Cortex of kidney (tissue), 1 donor: ENCODE results near the gene DENND2A.

Source experiments
- DNase-seq: peaks from one replicate; lab custom pipeline; 2025; lab: John Stamatoyannopoulos, UW

Gene DENND2A

DNA sequence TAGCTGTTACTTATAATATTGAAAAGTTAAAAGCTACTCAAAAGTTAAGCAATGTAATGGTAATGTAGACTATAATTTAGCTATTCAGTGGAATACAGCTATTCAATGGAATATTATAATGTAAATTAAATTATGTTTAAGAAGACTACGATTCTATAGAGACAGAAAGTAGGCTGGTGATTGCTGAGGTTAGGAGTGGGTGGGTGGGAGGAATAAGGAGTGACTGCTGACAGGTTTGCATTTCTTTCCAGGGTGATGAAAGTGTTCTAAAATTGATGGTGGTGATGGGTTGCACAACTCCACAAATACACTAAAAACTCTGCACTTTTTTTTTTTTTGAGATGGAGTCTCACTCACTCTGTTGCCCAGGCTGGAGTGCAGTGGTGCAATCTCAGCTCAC lies 21.4 kb downstream of the DENND2A start:
- DNase-seq: no peak

DNA sequence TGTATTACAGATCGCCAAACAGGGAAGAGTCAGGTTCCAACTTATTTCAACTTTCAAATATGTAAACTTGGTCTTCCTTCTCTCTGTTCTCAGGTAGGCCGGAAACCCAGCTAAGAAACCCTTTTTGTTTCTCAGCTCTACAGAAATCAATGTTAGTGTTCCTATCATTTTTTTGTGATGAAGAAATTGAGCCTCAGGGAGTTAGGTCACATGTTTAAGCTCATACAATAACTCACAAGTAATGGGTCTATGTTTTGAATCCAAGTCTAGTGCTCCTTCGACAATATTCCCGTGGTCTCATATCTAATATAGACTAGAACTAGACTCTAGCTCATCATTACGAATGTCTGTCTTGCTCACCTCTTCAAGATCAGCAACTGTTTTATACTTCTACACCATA lies 22.3 kb downstream of the DENND2A start:
- no peak for DNase-seq

DNA sequence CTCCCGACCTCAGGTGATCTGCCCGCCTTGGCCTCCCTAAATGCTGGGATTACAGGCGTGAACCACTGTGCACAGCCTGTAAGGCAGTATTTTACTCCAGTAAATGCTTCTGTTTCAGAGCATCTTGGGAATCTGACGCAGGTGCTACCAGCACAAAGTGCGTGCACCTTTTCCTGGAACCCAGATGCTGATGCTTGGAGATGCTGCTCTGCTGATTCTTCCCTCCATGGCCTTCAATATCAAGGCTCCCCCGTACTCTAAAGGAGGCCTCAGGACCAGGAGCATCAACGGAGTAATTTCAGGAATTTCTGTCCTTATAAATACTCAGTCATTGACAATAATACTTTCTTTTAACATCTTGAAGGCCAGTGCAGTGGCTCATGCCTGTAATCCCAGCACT lies 23.5 kb downstream of the DENND2A start:
- DNase-seq: no peak

DNA sequence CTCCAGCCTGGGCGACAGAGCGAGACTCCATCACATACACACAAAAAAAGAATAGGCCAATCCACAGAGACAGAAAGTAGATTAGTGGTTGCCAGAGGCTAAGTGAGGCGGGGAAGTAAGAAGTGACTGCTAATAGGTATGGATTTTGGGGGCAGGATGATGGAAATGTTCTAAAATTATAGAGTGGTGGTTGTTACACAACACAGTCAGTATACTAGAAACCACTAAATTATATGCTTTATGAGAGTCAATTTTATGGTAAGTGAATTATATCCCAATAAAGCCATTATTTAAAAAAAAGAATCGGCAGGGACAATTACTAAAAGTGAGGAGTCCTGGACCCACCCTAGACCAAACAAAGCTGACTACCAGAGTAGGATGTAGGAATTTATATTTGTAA lies 24.3 kb downstream of the DENND2A start:
- no peak for DNase-seq

DNA sequence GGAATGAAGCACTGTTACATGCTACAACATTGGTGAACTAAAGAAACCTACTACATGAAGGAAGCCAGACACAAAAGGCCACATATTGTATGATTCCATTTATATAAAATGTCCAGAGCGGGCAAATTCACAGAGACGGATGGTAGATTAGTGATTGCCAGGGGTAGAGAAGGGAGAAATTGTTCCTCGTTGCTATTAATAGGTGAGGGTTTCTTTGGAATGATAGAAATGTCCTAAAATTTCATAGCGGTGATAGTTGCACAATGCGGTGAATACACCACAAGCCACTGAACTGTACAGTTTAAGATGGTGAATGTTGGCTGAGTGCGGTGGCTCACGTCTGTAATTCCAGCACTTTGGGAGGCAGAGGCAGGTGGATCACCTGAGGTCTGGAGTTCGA lies 29.0 kb downstream of the DENND2A start:
- DNase-seq: no peak

DNA sequence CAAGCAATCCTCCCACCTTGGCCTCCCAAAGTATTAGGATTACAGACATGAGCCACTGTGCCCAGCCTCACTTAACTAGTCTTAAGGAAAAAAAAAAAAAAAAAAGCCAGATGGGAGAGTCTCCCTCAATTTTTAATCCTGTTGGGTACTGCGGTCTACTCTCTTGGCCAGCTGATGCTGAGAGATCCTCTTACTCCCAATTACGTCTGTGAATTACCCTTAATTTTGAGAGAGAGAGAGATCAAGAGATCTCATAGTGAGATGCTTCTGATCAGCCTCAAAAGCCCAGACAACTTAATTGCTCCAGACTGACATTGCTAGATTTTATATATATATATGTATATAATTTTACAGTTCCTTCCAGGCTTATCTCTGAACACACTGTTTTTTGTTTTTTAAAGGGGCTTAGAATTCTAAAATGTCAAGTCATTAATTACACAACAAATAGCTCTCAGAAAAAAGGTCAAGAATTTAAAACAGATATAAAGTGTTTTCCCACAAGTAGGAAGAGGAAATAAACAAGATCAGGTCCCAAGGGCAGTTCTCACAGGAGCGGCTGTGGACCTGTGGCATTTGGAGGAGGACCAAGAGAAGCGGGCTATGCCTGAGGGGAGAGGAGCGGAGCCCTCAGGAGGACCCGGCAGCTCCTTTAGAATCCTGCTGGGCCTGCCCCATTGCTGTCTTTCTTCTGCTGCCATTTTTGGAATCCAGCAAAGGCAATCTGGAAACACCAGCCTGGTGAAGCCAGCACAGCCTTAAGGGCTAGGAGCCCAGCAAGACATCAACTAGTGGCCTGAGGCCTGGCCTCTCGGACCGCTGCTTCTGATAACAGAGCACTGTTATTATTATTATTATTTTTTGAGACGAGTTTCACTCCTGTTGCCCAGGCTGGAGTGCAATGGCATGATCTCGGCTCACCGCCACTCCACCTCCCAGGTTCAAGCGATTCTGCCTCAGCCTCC lies 30.1 kb downstream of the DENND2A start:
- no peak for DNase-seq

DNA sequence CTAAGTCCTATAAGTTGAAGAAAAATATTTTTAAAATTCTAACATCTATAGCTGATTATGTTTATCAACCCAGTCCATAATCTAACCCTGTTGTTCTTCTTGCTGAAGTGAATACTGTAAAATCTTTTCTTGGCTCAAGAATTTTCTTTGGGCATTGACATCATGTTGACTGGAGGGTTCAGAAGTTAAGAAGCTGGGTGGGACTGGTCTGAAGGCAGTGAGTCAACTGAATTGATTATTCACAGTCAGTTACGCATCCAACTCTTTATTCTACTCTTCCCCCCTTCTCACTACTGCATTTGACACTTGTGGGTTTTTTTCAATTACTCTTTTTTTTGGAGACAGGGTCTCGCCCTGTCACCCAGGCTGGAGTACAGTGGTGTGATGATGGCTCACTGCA lies 31.0 kb downstream of the DENND2A start:
- DNase-seq: no peak

DNA sequence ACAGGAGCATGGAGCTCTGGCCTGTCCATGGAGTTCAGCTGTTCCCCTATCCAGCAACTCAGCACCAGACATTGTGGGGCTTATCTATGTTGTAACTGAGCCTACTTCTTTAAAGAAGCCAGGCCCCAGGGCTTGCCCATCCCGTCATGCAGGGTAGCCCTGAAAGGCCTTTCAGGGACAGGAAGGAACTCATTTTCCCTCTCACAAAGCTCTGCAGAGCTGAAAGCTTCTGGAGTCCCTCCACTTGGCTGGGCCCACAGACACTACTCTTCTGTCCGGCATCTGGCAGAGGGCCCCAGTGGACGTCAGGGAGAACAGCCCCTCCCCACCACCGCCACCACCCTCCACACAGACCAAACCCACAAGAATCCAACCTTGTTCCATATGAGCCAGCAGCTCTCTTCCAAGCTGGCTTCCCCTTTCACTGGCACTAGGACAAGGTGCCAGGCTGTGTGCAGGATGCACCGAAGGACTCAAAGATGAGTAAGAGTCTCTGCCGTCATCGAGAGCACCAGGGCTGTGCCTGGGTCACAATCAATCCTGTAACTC lies 33.1 kb downstream of the DENND2A start:
- no peak for DNase-seq

DNA sequence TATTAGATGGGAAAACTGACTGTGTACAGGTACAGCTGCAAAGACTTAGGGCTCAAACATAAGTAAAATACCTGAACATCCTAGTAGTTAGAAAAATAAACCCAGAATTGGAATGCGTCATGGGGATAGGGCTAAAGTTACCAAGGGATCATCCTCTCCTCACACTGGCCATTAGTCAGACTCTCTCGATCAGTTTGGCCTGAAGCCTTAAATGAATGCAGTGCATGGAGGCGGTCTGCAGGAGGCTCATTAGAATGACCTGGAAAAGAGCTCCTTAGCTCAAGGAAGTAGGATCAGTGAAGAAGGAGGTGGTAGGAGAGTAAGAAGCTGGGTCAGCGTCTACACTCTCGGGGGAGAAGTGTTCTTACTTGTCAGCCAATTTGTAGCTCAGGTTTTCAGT lies 35.3 kb downstream of the DENND2A start:
- DNase-seq: no peak

DNA sequence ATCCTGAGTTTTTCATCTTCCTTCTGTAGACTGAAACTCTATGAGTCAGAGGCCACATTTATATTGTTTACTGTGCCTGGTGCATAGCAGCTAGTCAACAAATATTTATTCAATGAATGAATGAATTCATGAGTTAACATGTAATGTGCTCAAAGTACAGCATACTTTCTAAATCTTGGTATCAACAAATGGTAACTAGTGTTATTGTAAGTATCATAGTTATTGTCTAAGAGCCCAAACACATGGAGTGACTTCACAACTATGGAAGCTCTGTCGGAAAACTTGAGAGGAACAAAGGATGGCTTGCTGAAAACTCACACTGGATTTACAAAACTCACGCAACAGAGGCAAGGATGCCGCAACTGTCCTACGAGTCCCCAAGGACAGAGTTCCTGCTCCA lies 35.9 kb downstream of the DENND2A start:
- DNase-seq: no peak

DNA sequence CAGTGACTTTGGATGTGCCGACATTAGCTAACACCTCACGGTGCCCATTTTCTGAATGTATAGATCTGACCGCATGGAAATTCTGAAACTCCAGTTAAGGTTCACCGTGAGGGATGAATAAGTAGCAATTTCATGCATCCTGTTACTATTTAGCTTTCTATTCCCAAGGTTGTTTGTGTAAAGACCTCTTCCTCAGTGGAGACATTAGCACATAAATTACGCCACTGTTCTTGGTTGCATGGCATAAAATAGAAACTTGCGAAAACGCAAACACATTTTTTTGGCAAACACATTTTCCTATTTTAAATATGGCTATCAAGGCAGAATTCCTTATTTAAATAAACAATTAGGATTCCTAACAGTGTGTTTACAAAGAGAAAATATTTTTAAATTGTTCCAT lies 36.5 kb downstream of the DENND2A start:
- no peak for DNase-seq

DNA sequence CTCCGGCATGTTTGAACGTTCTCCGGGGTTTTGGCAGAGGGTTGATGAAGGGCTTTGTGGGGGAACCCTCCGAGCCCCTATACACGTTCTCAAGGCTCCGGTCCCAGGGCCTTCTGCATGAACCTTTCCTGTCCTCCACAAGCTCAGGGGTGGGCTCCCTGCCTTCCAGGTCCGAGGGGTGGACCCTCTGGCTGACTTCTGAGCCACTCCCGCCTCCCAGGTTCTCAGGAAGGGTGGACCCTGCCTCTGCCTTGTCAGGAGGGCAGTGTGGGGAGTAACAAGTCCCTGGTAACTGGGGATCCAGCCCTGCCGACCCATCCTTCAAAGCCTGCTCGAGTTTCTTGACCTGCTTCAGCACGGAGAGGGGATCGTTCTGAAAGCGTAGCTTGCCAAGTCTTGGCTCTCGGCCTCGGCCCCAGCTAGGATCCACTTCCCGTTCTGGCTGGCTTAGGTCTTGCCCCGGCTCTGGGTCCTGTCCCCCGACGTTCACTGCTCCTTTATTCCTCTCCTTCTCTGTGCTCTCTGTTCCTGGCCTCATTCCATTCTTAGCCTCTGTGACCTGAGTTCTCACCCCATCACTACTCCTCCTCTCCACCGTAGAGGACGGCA lies 38.9 kb downstream of the DENND2A start:
- DNase-seq: no peak

DNA sequence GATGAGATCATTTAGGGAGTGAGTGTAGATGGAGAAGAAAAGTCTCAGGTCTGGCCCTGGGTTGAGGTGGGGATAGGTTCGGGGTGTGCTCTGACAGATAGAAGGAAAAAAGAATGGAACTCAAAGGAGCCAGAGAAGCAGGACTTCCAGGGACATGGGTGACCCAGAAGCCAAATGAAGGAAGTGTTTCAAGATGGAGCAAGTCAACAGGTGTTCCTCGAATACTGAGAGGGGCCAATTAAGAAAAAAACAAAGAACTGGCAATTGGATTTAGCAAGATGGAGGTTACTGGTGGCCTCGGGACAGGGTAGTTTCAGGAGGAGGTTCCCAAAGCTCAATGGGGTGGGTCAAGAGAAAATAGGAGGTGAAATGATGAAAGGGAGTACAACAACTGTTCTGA lies 40.3 kb downstream of the DENND2A start:
- DNase-seq: no peak

DNA sequence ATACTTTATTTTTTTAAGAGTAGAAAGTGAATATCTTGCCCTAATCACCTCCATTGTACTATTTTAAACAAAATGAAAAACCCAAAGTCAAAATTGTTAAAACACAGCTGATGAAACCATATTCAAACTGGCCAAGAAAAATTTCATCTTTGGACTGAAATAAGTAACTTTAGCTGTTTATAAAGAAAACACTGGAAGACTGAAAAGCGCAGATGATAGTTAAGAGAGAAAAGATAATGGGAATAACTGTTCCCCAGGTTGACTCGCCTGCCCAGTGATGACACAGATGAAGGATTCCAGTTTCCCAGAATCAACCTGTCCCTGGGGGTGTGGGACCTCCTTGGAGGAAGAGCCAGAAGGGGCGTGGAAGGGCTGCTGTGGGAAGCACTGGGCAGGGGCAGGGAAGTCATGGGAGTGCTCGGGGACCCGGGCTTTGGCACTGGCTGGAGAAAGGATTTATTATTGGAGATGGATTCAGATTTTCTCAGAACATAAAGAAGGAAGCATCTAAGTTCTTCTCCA lies 43.1 kb downstream of the DENND2A start:
- no peak for DNase-seq

DNA sequence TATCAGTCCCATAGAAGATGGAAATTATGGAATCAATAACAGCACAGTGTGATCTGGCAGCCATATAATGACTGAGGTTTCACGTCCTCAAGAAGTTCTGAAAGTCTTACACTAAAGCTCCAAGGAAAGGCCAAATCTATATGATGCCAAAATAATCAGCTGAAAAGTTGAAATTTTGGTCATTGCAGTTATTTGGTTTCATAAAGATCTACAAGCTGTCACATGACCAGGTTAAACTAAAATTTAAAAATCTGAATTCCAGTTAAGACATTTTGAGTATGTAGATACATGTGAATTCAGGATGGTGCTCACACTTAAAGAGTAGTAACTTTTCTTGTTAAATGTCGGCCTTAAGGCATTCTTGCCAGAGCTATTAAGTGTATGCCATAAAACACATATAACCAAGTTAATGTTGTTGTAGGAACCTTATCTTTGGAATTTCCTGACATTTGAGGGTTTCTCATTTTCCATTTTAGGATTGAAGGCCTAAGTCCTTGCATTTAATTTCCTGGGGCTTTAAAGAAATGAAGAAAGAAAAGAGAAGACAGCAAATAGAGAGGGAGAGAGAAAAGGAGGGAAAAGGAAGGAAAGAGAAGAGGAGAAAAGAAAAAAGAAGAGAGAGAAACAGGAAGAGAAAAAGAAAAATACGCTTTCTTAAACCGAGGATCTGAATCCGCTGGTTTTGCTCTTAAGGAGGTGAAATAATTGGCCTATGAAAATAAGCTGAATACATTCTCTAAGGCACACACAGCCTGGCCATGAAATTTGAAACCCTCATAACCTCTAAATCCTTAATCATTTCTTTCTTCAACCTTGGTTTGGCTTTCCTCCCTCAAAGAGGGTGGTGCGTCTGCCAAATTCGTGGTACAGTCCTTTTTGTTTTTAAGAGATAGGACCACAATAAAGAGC lies 43.8 kb downstream of the DENND2A start:
- DNase-seq: no peak

DNA sequence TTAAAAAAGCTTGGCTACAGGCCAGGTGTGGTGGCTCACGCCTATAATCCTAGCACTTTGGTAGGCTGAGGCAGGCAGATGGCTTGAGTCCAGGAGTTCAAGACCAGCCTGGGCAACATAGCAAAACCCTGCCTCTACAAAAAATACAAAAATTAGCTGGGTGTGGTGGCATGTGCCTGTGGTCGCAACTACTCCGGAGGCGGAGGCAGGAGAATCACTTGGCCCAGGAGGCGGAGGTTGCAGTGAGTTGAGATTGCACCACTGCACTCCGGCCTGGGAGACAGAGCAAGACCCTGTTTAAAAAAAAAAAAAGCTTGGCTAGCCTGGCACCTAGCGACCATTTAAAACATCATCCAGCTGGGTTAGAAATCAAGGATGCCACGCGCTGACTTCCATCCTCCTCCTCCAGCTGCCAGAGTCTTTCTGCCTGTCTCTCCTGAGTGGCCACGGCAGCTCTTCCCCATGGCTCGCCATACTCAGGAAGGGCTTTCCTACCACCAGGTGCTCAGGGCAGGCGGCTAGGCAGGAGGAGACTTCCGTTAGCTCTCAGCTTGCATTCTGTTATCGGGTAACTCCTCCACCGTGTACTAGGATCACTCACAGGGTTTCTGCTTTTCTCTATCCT lies 45.0 kb downstream of the DENND2A start:
- DNase-seq: no peak

DNA sequence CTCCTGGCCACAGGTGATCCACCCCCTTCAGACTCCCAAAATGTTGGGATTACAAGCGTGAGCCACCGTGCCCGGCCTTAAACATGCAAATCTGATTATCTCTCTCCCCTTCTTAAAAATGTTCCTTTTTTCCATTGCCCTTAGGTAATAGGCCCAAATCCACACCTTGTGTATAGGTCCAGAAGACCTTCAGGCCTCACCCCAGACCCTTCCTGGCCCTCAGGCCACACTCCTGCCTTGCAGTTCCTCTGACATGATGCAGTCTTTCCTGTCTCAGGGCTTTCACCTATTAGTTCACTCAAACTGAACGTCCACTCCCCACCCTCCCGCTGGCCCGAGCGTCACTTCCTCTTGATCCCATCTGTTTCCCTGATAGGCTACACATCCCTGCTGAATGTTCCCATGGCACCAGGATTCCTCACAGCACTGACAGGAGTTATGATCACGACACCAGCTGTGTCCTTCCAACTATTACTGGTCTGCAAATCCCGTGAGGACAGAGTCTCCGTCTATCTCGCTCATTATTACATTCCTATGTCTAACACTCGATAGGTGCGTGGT lies 46.4 kb downstream of the DENND2A start:
- DNase-seq: no peak

DNA sequence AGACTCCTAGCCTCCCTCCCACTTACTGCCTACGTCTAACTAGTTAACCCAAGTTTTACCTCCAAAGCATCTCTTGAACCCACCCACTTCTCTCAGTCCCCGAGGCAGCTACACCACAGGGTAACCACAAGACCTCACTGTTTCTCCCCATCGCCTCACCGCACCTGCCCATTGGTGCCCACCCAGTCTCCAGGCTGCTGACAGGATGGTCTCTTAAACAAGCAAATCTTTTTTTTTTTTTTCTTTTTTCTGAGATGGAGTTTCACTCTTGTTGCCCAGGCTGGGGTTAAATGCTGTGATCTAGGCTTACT lies 47.0 kb downstream of the DENND2A start:
- no peak for DNase-seq

DNA sequence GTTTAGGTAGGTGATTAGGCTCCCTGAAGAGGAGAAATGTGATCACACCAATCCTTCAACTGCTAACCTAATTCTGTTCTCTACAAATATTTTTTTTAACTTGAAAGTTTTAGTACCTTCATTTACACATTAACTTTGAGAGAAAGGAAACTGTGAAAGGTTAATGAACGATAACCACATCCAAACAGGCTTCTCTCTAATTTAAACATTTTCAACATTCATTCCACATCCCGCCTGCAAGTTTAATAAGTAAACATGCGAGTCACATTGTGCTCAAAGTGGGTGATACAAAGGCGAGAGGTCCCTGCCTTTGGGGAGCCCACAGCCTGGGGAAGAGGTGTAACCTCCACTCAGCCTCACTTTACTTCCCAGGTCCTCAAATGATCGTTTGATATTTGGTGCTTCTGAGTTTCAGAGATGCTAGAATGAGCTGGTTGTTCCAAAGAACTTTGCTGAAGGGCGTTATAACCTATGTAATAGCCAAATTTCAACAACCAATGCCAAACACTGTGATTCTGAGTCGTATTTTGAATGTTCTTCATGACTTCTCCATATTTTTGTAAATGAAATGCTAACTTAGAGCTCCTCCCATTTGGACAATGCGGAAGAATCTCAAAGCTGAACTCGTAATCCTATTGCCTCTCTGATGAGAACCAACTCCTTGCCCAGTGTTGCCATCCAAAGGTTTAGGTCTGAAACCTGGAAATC lies 47.5 kb downstream of the DENND2A start:
- no peak for DNase-seq

DNA sequence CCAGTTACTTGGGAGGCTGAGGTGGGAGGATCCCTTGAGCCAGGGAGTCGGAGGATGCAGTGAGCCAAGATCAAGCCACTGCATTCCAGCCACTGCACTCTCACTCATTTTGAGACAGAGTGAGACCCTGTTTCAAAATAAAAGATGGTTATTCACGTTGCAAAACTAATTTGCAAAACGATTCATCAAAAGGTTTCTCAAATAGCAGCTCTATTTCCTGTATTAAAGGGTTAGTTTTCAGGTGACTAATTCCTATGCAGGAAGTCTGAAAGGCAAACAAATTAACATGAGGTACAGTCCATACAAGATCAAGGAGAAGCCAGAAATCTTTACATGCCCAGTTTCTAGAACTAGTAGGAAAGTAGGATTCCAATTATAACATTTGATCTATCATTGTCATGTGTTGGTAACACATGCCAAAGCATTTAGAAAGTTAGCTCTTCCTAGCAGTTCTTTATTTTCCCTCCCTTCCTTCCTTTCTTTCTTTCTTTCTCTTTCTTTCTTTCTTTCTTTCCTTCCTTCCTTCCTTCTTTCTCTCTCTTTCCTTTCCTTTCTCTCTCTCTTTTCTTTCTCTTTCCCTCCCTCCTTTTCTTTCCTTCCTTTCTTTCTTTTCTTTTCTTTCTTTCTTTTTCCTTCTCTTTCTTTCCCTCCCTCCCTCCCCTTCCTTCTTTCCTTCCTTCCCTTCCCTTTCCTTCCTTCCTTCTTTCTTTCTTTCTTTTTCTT lies 49.3 kb downstream of the DENND2A start:
- DNase-seq: no peak
